GM12875 (cell line): ENCODE data around the gene PIGBOS1.
"Not testable (repeated sequence)": the region's sequence is repeated elsewhere in the genome, so short reads cannot be mapped to it uniquely, and the experiment has no call there.

Experiments used
- H3K4me3 ChIP-seq: one replicate; pipeline ENCODE4 v1.5.1; 2011; ENCODE audit warnings: low read depth, low read length, control low read depth
- TF ChIP-seq, protein P1 (sequence below): IDR thresholded peaks from 2 replicates; pipeline ENCODE4 v1.5.1; 2011; ENCODE audit warnings: low read depth, mild to moderate bottlenecking, control low read depth, inconsistent platforms, low read length, moderate library complexity, borderline replicate concordance; ENCODE audit not compliant: insufficient read depth

The PIGBOS1 gene

DNA sequence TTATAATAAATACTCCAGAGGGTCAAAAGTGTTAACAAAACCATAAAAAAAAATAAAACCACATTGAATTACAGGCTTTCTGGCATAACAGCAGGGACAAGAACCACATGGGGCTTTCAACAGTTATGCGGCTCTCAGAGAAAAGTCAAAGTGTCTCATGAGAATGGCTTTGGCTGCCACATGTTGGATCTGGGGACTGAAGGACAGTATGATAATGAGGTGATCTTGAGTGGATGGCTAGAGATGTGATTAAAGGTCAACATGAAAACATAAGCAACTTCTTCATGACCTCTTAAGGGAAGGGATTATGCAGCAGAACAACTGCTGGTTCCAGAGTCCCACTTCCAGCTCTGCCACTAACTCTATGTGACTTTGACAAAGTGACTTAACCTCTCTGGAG, 34.5 kb downstream of the PIGBOS1 start:
- H3K4me3 ChIP-seq, result no peak overlapping the region
- TF ChIP-seq, protein P1, sequence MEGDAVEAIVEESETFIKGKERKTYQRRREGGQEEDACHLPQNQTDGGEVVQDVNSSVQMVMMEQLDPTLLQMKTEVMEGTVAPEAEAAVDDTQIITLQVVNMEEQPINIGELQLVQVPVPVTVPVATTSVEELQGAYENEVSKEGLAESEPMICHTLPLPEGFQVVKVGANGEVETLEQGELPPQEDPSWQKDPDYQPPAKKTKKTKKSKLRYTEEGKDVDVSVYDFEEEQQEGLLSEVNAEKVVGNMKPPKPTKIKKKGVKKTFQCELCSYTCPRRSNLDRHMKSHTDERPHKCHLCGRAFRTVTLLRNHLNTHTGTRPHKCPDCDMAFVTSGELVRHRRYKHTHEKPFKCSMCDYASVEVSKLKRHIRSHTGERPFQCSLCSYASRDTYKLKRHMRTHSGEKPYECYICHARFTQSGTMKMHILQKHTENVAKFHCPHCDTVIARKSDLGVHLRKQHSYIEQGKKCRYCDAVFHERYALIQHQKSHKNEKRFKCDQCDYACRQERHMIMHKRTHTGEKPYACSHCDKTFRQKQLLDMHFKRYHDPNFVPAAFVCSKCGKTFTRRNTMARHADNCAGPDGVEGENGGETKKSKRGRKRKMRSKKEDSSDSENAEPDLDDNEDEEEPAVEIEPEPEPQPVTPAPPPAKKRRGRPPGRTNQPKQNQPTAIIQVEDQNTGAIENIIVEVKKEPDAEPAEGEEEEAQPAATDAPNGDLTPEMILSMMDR, result no peak

DNA sequence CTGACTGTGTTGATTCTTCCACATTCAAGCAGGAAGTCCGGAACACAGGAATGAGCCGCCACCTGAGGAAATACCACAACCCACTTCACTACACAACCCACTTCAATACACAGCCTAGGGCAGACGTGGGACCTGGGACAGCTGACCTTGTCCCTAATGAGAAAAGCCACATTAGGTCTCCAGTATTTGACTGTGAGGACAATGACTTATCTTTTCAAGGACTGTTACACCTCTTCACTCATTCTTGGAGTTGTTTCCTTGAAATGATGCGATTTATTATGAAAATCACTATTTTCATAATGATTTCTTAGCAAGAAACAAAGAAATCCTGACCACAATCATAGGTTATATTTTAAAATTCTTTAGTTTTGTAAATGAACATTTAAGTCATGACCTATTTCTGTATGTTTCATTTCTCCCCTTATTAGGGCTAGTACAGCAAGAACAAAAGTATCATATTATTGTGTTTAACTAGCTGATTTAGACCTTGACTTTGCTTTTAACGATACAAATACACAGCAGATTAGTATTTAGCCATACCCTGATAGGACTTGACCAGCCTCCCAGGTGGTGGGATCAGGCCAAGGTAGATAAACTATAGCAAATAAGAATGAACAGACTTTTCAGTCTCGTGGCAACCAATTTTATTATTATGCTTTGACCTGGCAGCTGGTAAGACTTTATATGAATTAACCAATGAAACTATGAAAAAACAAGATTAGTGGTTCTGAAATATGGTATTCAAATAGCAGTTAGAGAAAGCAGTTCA, 35.4 kb downstream of the PIGBOS1 start:
- H3K4me3 ChIP-seq, result no peak overlapping the region
- TF ChIP-seq, protein P1, result no peak

DNA sequence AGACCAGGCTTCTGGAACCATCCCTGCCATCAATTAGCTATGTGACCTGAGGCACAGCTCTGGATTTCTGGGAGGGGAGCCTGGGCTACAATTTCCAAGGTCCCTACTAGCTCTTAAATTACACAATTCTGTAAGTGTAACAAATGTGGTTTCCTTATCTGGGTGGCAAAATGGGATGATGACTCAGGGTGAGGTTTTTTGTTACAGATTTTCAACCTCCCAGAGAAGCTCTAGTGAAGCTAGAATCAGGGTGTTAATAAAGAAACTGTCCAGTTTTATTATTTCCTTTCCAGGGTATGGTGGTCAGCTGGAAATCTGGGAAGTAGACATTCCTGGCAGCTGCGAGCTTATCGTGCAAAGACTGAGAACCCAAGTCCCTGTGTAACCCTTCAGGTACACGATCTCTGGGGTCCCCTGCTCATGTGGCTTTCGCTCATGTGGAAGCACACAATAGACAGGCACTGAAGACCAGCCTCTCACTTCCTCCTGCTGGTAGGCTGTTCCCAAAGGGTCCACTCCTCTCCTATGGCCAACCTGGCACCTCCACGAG, 36.6 kb downstream of the PIGBOS1 start:
- no peak overlapping the region for H3K4me3 ChIP-seq
- TF ChIP-seq, protein P1, result no peak

DNA sequence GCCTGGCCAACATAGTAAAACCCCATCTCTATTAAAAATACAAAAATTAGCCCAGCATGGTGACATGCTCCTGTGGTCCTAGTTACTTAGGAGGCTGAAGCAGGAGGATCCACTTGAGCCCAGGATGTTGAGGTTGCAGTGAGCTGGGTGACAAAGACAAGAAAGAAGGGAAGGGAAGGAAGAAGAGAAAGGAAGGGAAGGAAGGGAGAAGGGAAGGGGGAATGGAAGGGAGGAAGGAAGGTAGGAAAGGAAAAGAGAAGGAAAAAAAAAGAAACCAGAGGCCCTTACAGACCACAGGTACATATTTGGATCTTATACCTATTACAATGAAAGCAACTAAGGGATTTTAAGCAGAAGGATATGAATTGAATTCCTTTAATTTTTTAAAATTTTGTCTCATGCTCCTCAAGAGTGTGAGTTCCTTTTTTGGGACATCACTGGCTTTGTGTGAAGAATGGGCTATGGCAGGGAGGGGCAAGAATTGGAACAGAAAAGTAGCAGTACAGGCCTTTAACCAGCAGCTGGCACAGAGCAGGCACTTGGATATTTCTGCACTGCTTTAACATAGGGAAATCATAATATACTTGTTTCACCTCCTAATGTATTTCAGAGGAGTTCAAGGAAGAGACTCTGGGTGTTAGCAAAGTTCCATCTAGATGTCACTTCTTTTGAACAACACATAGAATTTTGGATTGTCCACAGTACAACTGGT, 37.2 kb downstream of the PIGBOS1 start:
- no peak overlapping the region for H3K4me3 ChIP-seq
- TF ChIP-seq, protein P1, result no peak

DNA sequence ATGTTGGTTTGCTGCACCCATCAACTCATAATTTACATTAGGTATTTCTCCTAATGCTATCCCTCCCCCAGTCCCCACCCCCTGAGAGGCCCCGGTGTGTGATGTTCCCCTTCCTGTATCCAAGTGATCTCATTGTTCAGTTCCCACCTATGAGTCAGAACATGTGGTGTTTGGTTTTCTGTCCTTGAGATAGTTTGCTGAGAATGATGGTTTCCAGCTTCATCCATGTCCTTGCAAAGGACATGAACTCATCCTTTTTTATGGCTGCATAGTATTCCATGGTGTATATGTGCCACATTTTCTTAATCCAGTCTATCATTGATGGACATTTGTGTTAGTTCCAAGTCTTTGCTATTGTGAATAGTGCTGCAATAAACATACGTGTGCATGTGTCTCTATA, 38.3 kb downstream of the PIGBOS1 start:
- not testable (repeated sequence) for H3K4me3 ChIP-seq

DNA sequence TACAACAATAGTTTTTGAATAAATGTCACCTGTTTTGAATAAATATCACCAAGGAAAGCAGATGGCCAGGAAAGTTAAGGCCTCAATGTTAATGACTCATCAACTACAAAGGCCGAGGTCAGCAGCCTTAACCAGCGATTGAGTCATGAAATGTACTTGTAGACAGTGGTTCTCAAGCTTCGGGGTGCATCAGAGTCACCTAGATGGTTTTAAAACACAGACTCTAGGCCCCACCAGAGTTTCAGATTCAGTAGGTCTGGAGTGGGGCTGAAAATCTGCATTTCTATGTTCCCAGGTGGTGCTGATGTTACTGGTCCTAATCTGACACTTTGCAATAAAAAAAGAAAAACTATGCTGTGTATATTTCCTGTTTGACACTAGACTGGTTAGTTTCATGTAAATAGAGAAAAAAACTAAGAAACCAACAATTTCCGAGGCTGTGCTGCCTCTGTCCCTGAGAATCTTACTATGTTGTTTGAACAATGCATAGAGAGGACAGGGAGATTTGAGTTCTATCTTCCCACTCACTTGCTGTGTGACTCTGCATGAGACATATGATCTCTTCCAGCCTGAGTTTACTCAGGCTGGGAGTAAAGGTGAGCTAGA, 39.1 kb downstream of the PIGBOS1 start:
- TF ChIP-seq, protein P1, result no peak
- H3K4me3 ChIP-seq, result no peak overlapping the region

DNA sequence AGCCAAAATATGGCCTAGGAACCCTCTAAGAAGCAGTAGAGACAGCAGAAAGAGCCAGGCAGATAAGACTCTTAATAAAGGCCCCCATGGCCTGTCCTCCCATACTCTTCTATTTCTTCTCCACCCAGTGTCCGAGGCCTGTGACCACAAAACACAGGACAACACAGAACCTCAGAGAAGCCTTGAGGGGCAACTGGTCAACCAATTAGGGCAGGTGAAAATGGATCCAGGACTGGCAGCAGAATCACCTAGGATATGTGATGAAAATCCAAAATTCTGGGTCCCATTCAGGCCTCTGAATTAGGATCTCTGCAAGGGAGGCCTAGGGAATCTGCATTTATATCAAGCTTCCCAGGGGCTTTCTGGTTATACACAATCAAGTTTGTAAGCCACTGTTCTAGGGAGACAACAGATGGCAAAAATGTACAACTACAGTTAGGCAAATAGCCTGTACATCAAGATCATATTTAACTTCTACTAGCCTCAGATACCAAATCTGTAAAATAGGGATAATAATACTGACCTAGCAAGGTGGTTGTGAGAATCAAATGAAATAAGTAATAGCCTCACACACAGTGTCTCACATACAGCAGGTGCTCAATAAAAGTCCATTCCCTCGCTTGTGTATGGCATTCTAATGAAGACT, 39.7 kb downstream of the PIGBOS1 start:
- TF ChIP-seq, protein P1, result no peak
- H3K4me3 ChIP-seq, result no peak overlapping the region
